ENCODE results near the gene HNRNPUL2.

DNA sequence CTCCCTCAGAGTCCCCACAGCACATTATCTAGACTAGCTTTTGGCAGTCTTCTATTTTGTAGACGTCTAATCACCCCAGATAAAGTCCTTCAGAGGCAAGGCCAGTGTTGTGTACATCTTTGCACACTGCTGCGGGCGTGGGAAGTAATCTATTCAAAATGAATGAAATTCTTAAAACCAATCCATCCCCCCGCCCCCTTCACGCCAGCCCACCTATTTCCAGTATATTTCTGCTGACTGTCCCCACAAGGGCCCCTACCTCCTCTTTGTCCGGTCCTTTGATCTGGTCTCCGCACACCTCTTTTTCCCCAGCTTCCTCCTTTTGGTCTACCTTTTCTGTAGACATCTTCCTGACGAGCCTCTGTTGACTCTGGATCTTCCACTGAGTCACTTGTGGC lies 20.4 kb downstream of the HNRNPUL2 start:
- TF ChIP-seq, protein P1, sequence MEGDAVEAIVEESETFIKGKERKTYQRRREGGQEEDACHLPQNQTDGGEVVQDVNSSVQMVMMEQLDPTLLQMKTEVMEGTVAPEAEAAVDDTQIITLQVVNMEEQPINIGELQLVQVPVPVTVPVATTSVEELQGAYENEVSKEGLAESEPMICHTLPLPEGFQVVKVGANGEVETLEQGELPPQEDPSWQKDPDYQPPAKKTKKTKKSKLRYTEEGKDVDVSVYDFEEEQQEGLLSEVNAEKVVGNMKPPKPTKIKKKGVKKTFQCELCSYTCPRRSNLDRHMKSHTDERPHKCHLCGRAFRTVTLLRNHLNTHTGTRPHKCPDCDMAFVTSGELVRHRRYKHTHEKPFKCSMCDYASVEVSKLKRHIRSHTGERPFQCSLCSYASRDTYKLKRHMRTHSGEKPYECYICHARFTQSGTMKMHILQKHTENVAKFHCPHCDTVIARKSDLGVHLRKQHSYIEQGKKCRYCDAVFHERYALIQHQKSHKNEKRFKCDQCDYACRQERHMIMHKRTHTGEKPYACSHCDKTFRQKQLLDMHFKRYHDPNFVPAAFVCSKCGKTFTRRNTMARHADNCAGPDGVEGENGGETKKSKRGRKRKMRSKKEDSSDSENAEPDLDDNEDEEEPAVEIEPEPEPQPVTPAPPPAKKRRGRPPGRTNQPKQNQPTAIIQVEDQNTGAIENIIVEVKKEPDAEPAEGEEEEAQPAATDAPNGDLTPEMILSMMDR (conservative IDR thresholded peaks at IDR 0.05 in 1 of 2, IDR thresholded peaks at IDR 0.05 in 1 of 2; ENCODE audit: low read depth in 1 of 2, low read length in 2 of 2): no peak
- TF ChIP-seq EZH2 (IDR thresholded peaks at IDR 0.05; ENCODE audit: low read length, missing control alignments): no peak
